GM23248 (cell line): ENCODE data around the gene FXYD3.

ENCODE experiments used
- EZH2 ChIP-seq: fragments of 200-600 bp; sonication (generic); IDR thresholded peaks from 2 replicates; pipeline ENCODE4 v1.6.1; 2018; ENCODE audit warnings: antibody characterized with exemption, mild to moderate bottlenecking; ENCODE audit not compliant: insufficient read depth, poor library complexity, severe bottlenecking
- EZH2phosphoT487 ChIP-seq: fragments of 200-600 bp; sonication (generic); IDR thresholded peaks from 2 replicates; pipeline ENCODE4 v1.6.1; 2018; ENCODE audit warnings: antibody characterized with exemption, moderate library complexity, mild to moderate bottlenecking, low read depth; ENCODE audit not compliant: insufficient read depth

- TF ChIP-seq EZH2 (no peak), EZH2phosphoT487 (no peak)
Measured at GRCh38 chr19:35168196-35168595, 52.6 kb downstream of the FXYD3 start.
